Subcutaneous abdominal adipose tissue (tissue), 5 donors: ENCODE measurements around the gene TMED10.

Experiments used
- H3K27ac ChIP-seq: one replicate; pipeline ENCODE4 v1.7.0; 2013; ENCODE audit warnings: low read depth, mild to moderate bottlenecking, inconsistent platforms, low read length, moderate library complexity
- H3K27me3 ChIP-seq, 5 donors: one replicate each; pipeline ENCODE4 v1.7.0; 2013; ENCODE audit warnings: low read length in 5 of 5, inconsistent platforms in 1 of 5; ENCODE audit not compliant: control insufficient read depth in 5 of 5, insufficient read depth in 4 of 5
- H3K36me3 ChIP-seq, 5 donors: one replicate each; pipeline ENCODE4 v1.7.0; 2013; ENCODE audit warnings: low read length in 5 of 5; ENCODE audit not compliant: control insufficient read depth in 5 of 5, insufficient read depth in 5 of 5
- H3K4me1 ChIP-seq, 5 donors: one replicate each; pipeline ENCODE4 v1.7.0; 2013; ENCODE audit warnings: low read length in 5 of 5, mild to moderate bottlenecking in 3 of 5, moderate library complexity in 1 of 5; ENCODE audit not compliant: control insufficient read depth in 5 of 5, insufficient read depth in 5 of 5
- H3K4me3 ChIP-seq, 5 donors: one replicate each; pipeline ENCODE4 v1.7.0; 2013; ENCODE audit warnings: low read length in 5 of 5, low read depth in 1 of 5
- H3K9ac ChIP-seq, 5 donors: one replicate each; pipeline ENCODE4 v1.7.0; 2013; ENCODE audit warnings: low read length in 5 of 5, mild to moderate bottlenecking in 4 of 5, moderate library complexity in 3 of 5
- H3K9me3 ChIP-seq, 5 donors: one replicate each; pipeline ENCODE4 v1.7.0; 2013; ENCODE audit warnings: low read length in 5 of 5; ENCODE audit not compliant: control insufficient read depth in 5 of 5
- donor health status: healthy.
- donor health status: healthy.
- donor health status: healthy.
- donor health status: healthy.
- donor health status: healthy.

Gene TMED10

GRCh38 chr14:75213172-75213571 is 36.8 kb upstream of the TMED10 start:
- Histone ChIP-seq H3K4me3 (no peak overlapping the region), H3K27ac (no peak overlapping the region), H3K9me3 (no peaks in the 10 kb centered on the region), H3K4me1 (no peaks in the 10 kb centered on the region), H3K27me3 (no peaks in the 10 kb centered on the region), H3K9ac (no peak overlapping the region), H3K36me3 (no peaks in the 10 kb centered on the region)

GRCh38 chr14:75208843-75209242 is 32.4 kb upstream of the TMED10 start:
- H3K9ac ChIP-seq, result no peak overlapping the region

GRCh38 chr14:75206190-75206589 is 29.8 kb upstream of the TMED10 start:
- H3K4me3 ChIP-seq, result no peak overlapping the region
- no peaks in the 10 kb centered on the region for H3K9me3 ChIP-seq
- no peaks in the 10 kb centered on the region for H3K4me1 ChIP-seq
- no peaks in the 10 kb centered on the region for H3K36me3 ChIP-seq
- H3K27ac ChIP-seq, result no peak overlapping the region
- H3K9ac ChIP-seq, result no peak overlapping the region
- H3K27me3 ChIP-seq, result no peaks in the 10 kb centered on the region

More at GRCh38 chr14:75208843-75209242, 32.4 kb upstream of the TMED10 start:
- Histone ChIP-seq H3K27me3 (no peaks in the 10 kb centered on the region), H3K4me1 (no peaks in the 10 kb centered on the region), H3K9me3 (no peaks in the 10 kb centered on the region), H3K36me3 (no peaks in the 10 kb centered on the region), H3K27ac (no peak overlapping the region), H3K4me3 (no peak overlapping the region)

- H3K27me3 ChIP-seq, result no peaks in the 10 kb centered on the region
- H3K4me3 ChIP-seq, result no peak overlapping the region
- no peaks in the 10 kb centered on the region for H3K9me3 ChIP-seq
- H3K9ac ChIP-seq, result no peak overlapping the region
- H3K4me1 ChIP-seq, result no peaks in the 10 kb centered on the region
- no peaks in the 10 kb centered on the region for H3K36me3 ChIP-seq
- H3K27ac ChIP-seq, result no peak overlapping the region
Observed at GRCh38 chr14:75205591-75205990, 29.2 kb upstream of the TMED10 start.

- H3K4me3 ChIP-seq, result no peak overlapping the region
- H3K27me3 ChIP-seq, result no peaks in the 10 kb centered on the region
- H3K27ac ChIP-seq, result no peak overlapping the region
- H3K9me3 ChIP-seq, result no peaks in the 10 kb centered on the region
- H3K4me1 ChIP-seq, result peaks cover 0 to 3% (median under 1%) of the 10 kb centered on the region in 5 donors
- no peaks in the 10 kb centered on the region for H3K36me3 ChIP-seq
- H3K9ac ChIP-seq, result no peak overlapping the region
Observed at GRCh38 chr14:75204116-75204515, 27.7 kb upstream of the TMED10 start.

GRCh38 chr14:75202657-75203056 is 26.2 kb upstream of the TMED10 start:
- Histone ChIP-seq H3K36me3 (no peaks in the 10 kb centered on the region), H3K4me3 (no peak overlapping the region), H3K9ac (no peak overlapping the region), H3K4me1 (peaks cover 2 to 13% (median 8%) of the 10 kb centered on the region in 5 donors), H3K27me3 (no peaks in the 10 kb centered on the region), H3K9me3 (no peaks in the 10 kb centered on the region), H3K27ac (no peak overlapping the region)

- no peak overlapping the region for H3K27ac ChIP-seq
- H3K27me3 ChIP-seq, result no peaks in the 10 kb centered on the region
- H3K9ac ChIP-seq, result no peak overlapping the region
- H3K9me3 ChIP-seq, result no peaks in the 10 kb centered on the region
- H3K4me3 ChIP-seq, result no peak overlapping the region
- H3K4me1 ChIP-seq, result peaks cover 2 to 13% (median 8%) of the 10 kb centered on the region in 5 donors
- no peaks in the 10 kb centered on the region for H3K36me3 ChIP-seq
Observed at GRCh38 chr14:75201087-75201486, 24.7 kb upstream of the TMED10 start.

GRCh38 chr14:75200451-75200850 is 24.0 kb upstream of the TMED10 start:
- Histone ChIP-seq H3K27ac (no peak overlapping the region), H3K27me3 (no peaks in the 10 kb centered on the region), H3K9me3 (no peaks in the 10 kb centered on the region), H3K4me3 (no peak overlapping the region), H3K9ac (no peak overlapping the region), H3K4me1 (peaks cover 2 to 13% (median 8%) of the 10 kb centered on the region in 5 donors), H3K36me3 (no peaks in the 10 kb centered on the region)

- Histone ChIP-seq H3K9me3 (no peaks in the 10 kb centered on the region), H3K4me1 (peaks cover 2 to 13% (median 8%) of the 10 kb centered on the region in 5 donors), H3K27me3 (no peaks in the 10 kb centered on the region), H3K4me3 (no peak overlapping the region), H3K36me3 (no peaks in the 10 kb centered on the region), H3K9ac (no peak overlapping the region), H3K27ac (no peak overlapping the region)
Observed at GRCh38 chr14:75198291-75198933, 22.0 kb upstream of the TMED10 start.

GRCh38 chr14:75197338-75197737 is 20.9 kb upstream of the TMED10 start:
- Histone ChIP-seq H3K9ac (no peak overlapping the region), H3K27me3 (no peaks in the 10 kb centered on the region), H3K4me3 (no peak overlapping the region), H3K9me3 (no peaks in the 10 kb centered on the region), H3K4me1 (peaks cover 2 to 13% (median 8%) of the 10 kb centered on the region in 5 donors), H3K36me3 (no peaks in the 10 kb centered on the region), H3K27ac (no peak overlapping the region)
